ENCODE results near the gene ATOSB. TPM values are rescaled to one million over a fixed set of nuclear protein-coding genes. Genes with fewer than 3 reads are reported as not detected.

The ATOSB gene
- total RNA-seq, 8 experiments from 2014 or later = 16.1 to 39.3 (median 23.2) TPM

- WGBS, 10 experiments = 0 to 18% (median 3%) methylated on average over 1 to 10 of the region's 10 CpGs; no CpG with 5 or more reads in 5 of the 10 experiments
- in situ Hi-C loops (cut with MboI; ENCODE audit: low pct_unique_long_range_greater_than_20kb in 2 of 9, low sequenced_read_pairs in 9 of 9, unreplicated experiment in 9 of 9) = loop anchor here in 4 of 9 experiments (25.0 kb wide), 3 partner anchors 160 to 385 kb away; partner anchors contain the start of gene RUSC2 (in 3 of the 4)
- peak in 2 of 8 experiments; percentile 29 to 45 for ATAC-seq (replicated peaks in 6 of 8)
- H3K27ac ChIP-seq = peak overlapping the region; percentile 80 to 83
- H3K4me3 ChIP-seq = peak overlapping the region; percentile 41 to 87 (median 75)
- H3K4me1 ChIP-seq (replicated peaks in 1 of 2) = peaks cover 17 to 18% of the 10 kb centered on the region in 2 donors
These were observed 13.2 kb downstream of the ATOSB start for GRCh38 chr9:35102465-35102768.

- WGBS, 10 experiments = 83 to 96% (median 92%) methylated on average over 2 to 3 of the region's 3 CpGs; no CpG with 5 or more reads in 2 of the 10 experiments
- in situ Hi-C loops (cut with MboI; ENCODE audit: low pct_unique_long_range_greater_than_20kb in 2 of 9, low sequenced_read_pairs in 9 of 9, unreplicated experiment in 9 of 9) = no loop called here
These were observed 18.1 kb downstream of the ATOSB start for GRCh38 chr9:35097573-35097972.

GRCh38 chr9:35096035-35096849, 19.4 kb downstream of the ATOSB start, which contains the start of gene PIGO:
Gene PIGO (minus strand): TSS chr9:35096591. CDS start chr9:35095565, 1,026 bp downstream.
- ATAC-seq (replicated peaks in 6 of 8) = peak; percentile 89 to 94 (median 92)
- in situ Hi-C loops (cut with MboI; ENCODE audit: low pct_unique_long_range_greater_than_20kb in 2 of 9, low sequenced_read_pairs in 9 of 9, unreplicated experiment in 9 of 9) = no loop called here

More at GRCh38 chr9:35097573-35097972, 18.1 kb downstream of the ATOSB start:
- no peak for ATAC-seq (replicated peaks in 6 of 8)
- Histone ChIP-seq H3K4me3 (no peak overlapping the region), H3K4me1 (replicated peaks in 1 of 2) (peaks cover 10 to 12% of the 10 kb centered on the region in 2 donors), H3K27ac (no peak overlapping the region)

GRCh38 chr9:35091536-35091935, 24.1 kb downstream of the ATOSB start:
- ATAC-seq (replicated peaks in 6 of 8) = no peak
- in situ Hi-C loops (cut with MboI; ENCODE audit: low pct_unique_long_range_greater_than_20kb in 2 of 9, low sequenced_read_pairs in 9 of 9, unreplicated experiment in 9 of 9) = no loop called here
- H3K27ac ChIP-seq = no peak overlapping the region
- 40 to 100% (median 97%) methylated on average over 1 to 6 of the region's 17 CpGs; no CpG with 5 or more reads in 5 of the 10 experiments for WGBS, 10 experiments
- peaks cover 5 to 6% of the 10 kb centered on the region in 2 donors for H3K4me1 ChIP-seq (replicated peaks in 1 of 2)
- H3K4me3 ChIP-seq = no peak overlapping the region

More at GRCh38 chr9:35096035-35096849, 19.4 kb downstream of the ATOSB start, which contains the start of gene PIGO:
- H3K4me3 ChIP-seq = peak within 1 kb of the TSS; percentile 90 to 99 (median 91)
- H3K27ac ChIP-seq = peak within 1 kb of the TSS; percentile 94 to 97
- peaks cover 5 to 6% of the 10 kb centered on the region in 2 donors for H3K4me1 ChIP-seq (replicated peaks in 1 of 2)
- WGBS, 10 experiments = 0 to 5% (median 0%) methylated on average over 1 to 9 of the region's 53 CpGs; no CpG with 5 or more reads in 4 of the 10 experiments

GRCh38 chr9:35089434-35089833, 26.2 kb downstream of the ATOSB start:
- no peak overlapping the region for H3K27ac ChIP-seq
- no peak overlapping the region for H3K4me3 ChIP-seq
- peak in 2 of 8 experiments; percentile 81 to 88 for ATAC-seq (replicated peaks in 6 of 8)
- in situ Hi-C loops (cut with MboI; ENCODE audit: low pct_unique_long_range_greater_than_20kb in 2 of 9, low sequenced_read_pairs in 9 of 9, unreplicated experiment in 9 of 9) = no loop called here
- WGBS, 10 experiments = 67 to 92% (median 80%) methylated on average over 1 to 2 of the region's 2 CpGs; no CpG with 5 or more reads in 7 of the 10 experiments
- no peaks in the 10 kb centered on the region for H3K4me1 ChIP-seq (replicated peaks in 1 of 2)

GRCh38 chr9:35085078-35085477, 30.6 kb downstream of the ATOSB start:
- in situ Hi-C loops (cut with MboI; ENCODE audit: low pct_unique_long_range_greater_than_20kb in 2 of 9, low sequenced_read_pairs in 9 of 9, unreplicated experiment in 9 of 9) = no loop called here
- no peaks in the 10 kb centered on the region for H3K4me1 ChIP-seq (replicated peaks in 1 of 2)
- H3K27ac ChIP-seq = no peak overlapping the region
- ATAC-seq (replicated peaks in 6 of 8) = no peak
- no peak overlapping the region for H3K4me3 ChIP-seq
- WGBS, 10 experiments = 0 to 100% (median 57%) methylated on average over 1 to 2 of the region's 2 CpGs; no CpG with 5 or more reads in 2 of the 10 experiments

GRCh38 chr9:35079426-35080341, 36.0 kb downstream of the ATOSB start, which contains the start of gene FANCG:
Gene FANCG (minus strand): TSS chr9:35079942. CDS start chr9:35079524, 418 bp downstream.
- Histone ChIP-seq H3K4me1 (replicated peaks in 1 of 2) (peaks cover 7 to 8% of the 10 kb centered on the region in 2 donors), H3K4me3 (peak within 1 kb of the TSS; percentile 60 to 94 (median 80)), H3K27ac (peak within 1 kb of the TSS in 1 of 2 donors; percentile 37)
- in situ Hi-C loops (cut with MboI; ENCODE audit: low pct_unique_long_range_greater_than_20kb in 2 of 9, low sequenced_read_pairs in 9 of 9, unreplicated experiment in 9 of 9) = no loop called here
- 0 to 1% (median 0%) methylated on average over 2 to 35 of the region's 67 CpGs; no CpG with 5 or more reads in 2 of the 10 experiments for WGBS, 10 experiments
- ATAC-seq (replicated peaks in 6 of 8) = peak; percentile 92 to 95 (median 94)

GRCh38 chr9:35079041-35079425, 36.6 kb downstream of the ATOSB start:
- peak overlapping the region in 1 of 2 donors; percentile 37 for H3K27ac ChIP-seq
- peaks cover 7 to 8% of the 10 kb centered on the region in 2 donors for H3K4me1 ChIP-seq (replicated peaks in 1 of 2)
- H3K4me3 ChIP-seq = peak overlapping the region; percentile 60 to 94 (median 80)
- ATAC-seq (replicated peaks in 6 of 8) = peak in 2 of 8 experiments; percentile 1 to 4
- WGBS, 10 experiments = 0 to 6% (median 0%) methylated on average over 1 to 7 of the region's 10 CpGs; no CpG with 5 or more reads in 4 of the 10 experiments
- in situ Hi-C loops (cut with MboI; ENCODE audit: low pct_unique_long_range_greater_than_20kb in 2 of 9, low sequenced_read_pairs in 9 of 9, unreplicated experiment in 9 of 9) = no loop called here

- 17 to 90% (median 40%) methylated on average over 1 to 2 of the region's 4 CpGs; no CpG with 5 or more reads in 7 of the 10 experiments for WGBS, 10 experiments
- H3K4me3 ChIP-seq = peak overlapping the region in 1 of 5 donors; percentile 80
These were observed 37.6 kb downstream of the ATOSB start for GRCh38 chr9:35078066-35078465.

GRCh38 chr9:35076848-35077247, 38.8 kb downstream of the ATOSB start:
- H3K27ac ChIP-seq = no peak overlapping the region
- 75 to 100% (median 88%) methylated on average over 1 to 4 of the region's 4 CpGs; no CpG with 5 or more reads in 4 of the 10 experiments for WGBS, 10 experiments
- no peak for ATAC-seq (replicated peaks in 6 of 8)
- H3K4me1 ChIP-seq (replicated peaks in 1 of 2) = peaks cover 11 to 13% of the 10 kb centered on the region in 2 donors
- in situ Hi-C loops (cut with MboI; ENCODE audit: low pct_unique_long_range_greater_than_20kb in 2 of 9, low sequenced_read_pairs in 9 of 9, unreplicated experiment in 9 of 9) = no loop called here
- H3K4me3 ChIP-seq = no peak overlapping the region

More at GRCh38 chr9:35078066-35078465, 37.6 kb downstream of the ATOSB start:
- H3K27ac ChIP-seq = no peak overlapping the region
- H3K4me1 ChIP-seq (replicated peaks in 1 of 2) = peaks cover 9 to 10% of the 10 kb centered on the region in 2 donors
- in situ Hi-C loops (cut with MboI; ENCODE audit: low pct_unique_long_range_greater_than_20kb in 2 of 9, low sequenced_read_pairs in 9 of 9, unreplicated experiment in 9 of 9) = no loop called here
- ATAC-seq (replicated peaks in 6 of 8) = no peak

GRCh38 chr9:35075358-35075757, 40.3 kb downstream of the ATOSB start:
- in situ Hi-C loops (cut with MboI; ENCODE audit: low pct_unique_long_range_greater_than_20kb in 2 of 9, low sequenced_read_pairs in 9 of 9, unreplicated experiment in 9 of 9) = no loop called here
- Histone ChIP-seq H3K4me3 (no peak overlapping the region), H3K27ac (no peak overlapping the region), H3K4me1 (replicated peaks in 1 of 2) (peaks cover 17 to 18% of the 10 kb centered on the region in 2 donors)
- 100% methylated on average over 1 to 2 of the region's 4 CpGs; no CpG with 5 or more reads in 7 of the 10 experiments for WGBS, 10 experiments
- ATAC-seq (replicated peaks in 6 of 8) = no peak

- peaks cover 23% of the 10 kb centered on the region in 2 donors for H3K4me1 ChIP-seq (replicated peaks in 1 of 2)
- H3K27ac ChIP-seq = no peak overlapping the region
- in situ Hi-C loops (cut with MboI; ENCODE audit: low pct_unique_long_range_greater_than_20kb in 2 of 9, low sequenced_read_pairs in 9 of 9, unreplicated experiment in 9 of 9) = no loop called here
- H3K4me3 ChIP-seq = no peak overlapping the region
- WGBS, 10 experiments = 86 to 100% (median 94%) methylated on average over 2 to 7 of the region's 8 CpGs; no CpG with 5 or more reads in 4 of the 10 experiments
- no peak for ATAC-seq (replicated peaks in 6 of 8)
These were observed 40.9 kb downstream of the ATOSB start for GRCh38 chr9:35074791-35075190.

All from motor neuron (in vitro differentiated cells).